IMR-90 (cell line): ENCODE measurements around the gene NOL12. TPM values are rescaled to one million over a fixed set of nuclear protein-coding genes. Genes with fewer than 3 reads are reported as not detected.
"Not testable (repeated sequence)": the region's sequence is repeated elsewhere in the genome, so short reads cannot be mapped to it uniquely, and the experiment has no call there.

Experiments
- ATAC-seq: fragments of 200-7000 bp; cut with Tn5 transposase; 2 replicates; pipeline ENCODE4 v1.9.1; 2020; ENCODE audit warnings: low read depth, mild to moderate bottlenecking, moderate library complexity
- BruUV-seq: library from RNA; stranded (reverse); fragments of 400-500 nt; replicated peaks from 2 replicates; lab custom pipeline; 2021; lab: Mats Ljungman, UMichigan
- CTCF ChIA-PET: fragments of 300-600 bp; formaldehyde crosslinking; extraction: SDS; loops from one replicate; lab custom pipeline; 2021; ENCODE audit warnings: antibody characterized with exemption; lab: Yijun Ruan, JAX
- POLR2A ChIA-PET: fragments of 300-600 bp; sonication (Branson Sonifier 250); formaldehyde crosslinking; loops from one replicate; lab custom pipeline; 2022; ENCODE audit warnings: antibody characterized with exemption; ENCODE audit not compliant: unreplicated experiment; lab: Charles Lee
- DNase-seq: peaks from one replicate; pipeline ENCODE4 v3.0.0; 2013
- H2AFZ ChIP-seq: replicated peaks from 2 replicates; pipeline ENCODE3; 2013; ENCODE audit warnings: low read length, mild to moderate bottlenecking; ENCODE audit not compliant: poor library complexity
- H2AK5ac ChIP-seq: 2 replicates; pipeline ENCODE4 v1.6.1; 2013; ENCODE audit warnings: low read depth, low read length, inconsistent platforms
- H2AK9ac ChIP-seq: replicated peaks from 2 replicates; pipeline ENCODE3; 2013; ENCODE audit warnings: mild to moderate bottlenecking, low read depth, low read length, moderate library complexity; ENCODE audit not compliant: poor library complexity
- H2BK120ac ChIP-seq: 2 replicates; pipeline ENCODE4 v1.6.1; 2013; ENCODE audit warnings: low read depth, low read length, inconsistent platforms
- H2BK15ac ChIP-seq: 3 replicates; pipeline ENCODE4 v1.6.1; 2013; ENCODE audit warnings: low read depth, low read length, inconsistent platforms
- H2BK20ac ChIP-seq: 2 replicates; pipeline ENCODE4 v1.6.1; 2013; ENCODE audit warnings: low read depth, mild to moderate bottlenecking, inconsistent platforms, low read length, moderate library complexity
- H2BK5ac ChIP-seq: 2 replicates; pipeline ENCODE4 v1.6.1; 2013; ENCODE audit warnings: mild to moderate bottlenecking, low read depth, low read length, inconsistent platforms; ENCODE audit not compliant: poor library complexity, severe bottlenecking
- H3K14ac ChIP-seq: replicated peaks from 2 replicates; pipeline ENCODE4 v1.6.1; 2013; ENCODE audit warnings: low read depth, low read length, inconsistent platforms
- H3K18ac ChIP-seq: 2 replicates; pipeline ENCODE4 v1.6.1; 2013; ENCODE audit warnings: low read depth, low read length, control low read depth
- H3K23ac ChIP-seq: 2 replicates; pipeline ENCODE4 v1.6.1; 2013; ENCODE audit warnings: low read depth, low read length, inconsistent platforms
- H3K27ac ChIP-seq: 2 replicates; pipeline ENCODE4 v1.5.1; 2013; ENCODE audit warnings: mild to moderate bottlenecking, control low read depth, low read length; ENCODE audit not compliant: insufficient read depth
- H3K27me3 ChIP-seq: 2 replicates; pipeline ENCODE4 v1.6.1; 2013; ENCODE audit warnings: low read length; ENCODE audit not compliant: control insufficient read depth, insufficient read depth
- H3K36me3 ChIP-seq: 2 replicates; pipeline ENCODE4 v1.6.1; 2013; ENCODE audit warnings: low read length, mixed read lengths; ENCODE audit not compliant: control insufficient read depth, insufficient read depth
- H3K4ac ChIP-seq: 2 replicates; pipeline ENCODE4 v1.6.1; 2013; ENCODE audit warnings: low read depth, low read length, inconsistent platforms
- H3K4me1 ChIP-seq: 2 replicates; pipeline ENCODE4 v1.6.1; 2013; ENCODE audit warnings: low read length, mixed read lengths; ENCODE audit not compliant: control insufficient read depth, insufficient read depth
- H3K4me2 ChIP-seq: 2 replicates; pipeline ENCODE4 v1.6.1; 2013; ENCODE audit warnings: low read depth, mild to moderate bottlenecking, control low read depth, low read length, moderate library complexity
- H3K4me3 ChIP-seq: 2 replicates; pipeline ENCODE4 v1.5.1; 2013; ENCODE audit warnings: low read depth, mild to moderate bottlenecking, control low read depth, low read length, moderate library complexity; ENCODE audit not compliant: insufficient read depth
- H3K56ac ChIP-seq: 2 replicates; pipeline ENCODE4 v1.6.1; 2013; ENCODE audit warnings: low read length, inconsistent platforms; ENCODE audit not compliant: insufficient read depth; ENCODE audit errors: extremely low read depth
- H3K79me1 ChIP-seq, 2 experiments: 2 replicates each; pipeline ENCODE4 v1.6.1; 2013; ENCODE audit warnings: low read length in 2 of 2, inconsistent platforms in 1 of 2, low read depth in 1 of 2
- H3K9ac ChIP-seq: 2 replicates; pipeline ENCODE4 v1.6.1; 2013; ENCODE audit warnings: low read depth, low read length, control low read depth
- H3K9me1 ChIP-seq: 2 replicates; pipeline ENCODE4 v1.6.1; 2013; ENCODE audit warnings: low read length, inconsistent platforms; ENCODE audit not compliant: insufficient read depth
- H3K9me3 ChIP-seq: 2 replicates; pipeline ENCODE4 v1.6.1; 2013; ENCODE audit warnings: low read length; ENCODE audit not compliant: control insufficient read depth, insufficient read depth
- H4K20me1 ChIP-seq: 2 replicates; pipeline ENCODE4 v1.6.1; 2013; ENCODE audit warnings: low read length, inconsistent platforms; ENCODE audit not compliant: insufficient read depth
- H4K5ac ChIP-seq: 2 replicates; pipeline ENCODE4 v1.6.1; 2013; ENCODE audit warnings: mild to moderate bottlenecking, low read depth, low read length, control low read depth
- H4K8ac ChIP-seq, 2 experiments: 2 replicates each; pipeline ENCODE4 v1.6.1; 2013; ENCODE audit warnings: low read depth in 2 of 2, low read length in 2 of 2, control low read depth in 1 of 2, inconsistent platforms in 1 of 2
- H4K91ac ChIP-seq: 2 replicates; pipeline ENCODE4 v1.6.1; 2013; ENCODE audit warnings: low read depth, low read length, inconsistent platforms; ENCODE audit not compliant: insufficient read depth
- WGBS, 2 experiments: methylation state at CpG; one replicate each; pipeline versions ENCODE4 v1.1.5 to v1.1.7; 2013; ENCODE audit warnings: missing lambda C conversion rate in 2 of 2; ENCODE audit not compliant: insufficient read length in 1 of 2; ENCODE audit errors: extremely low coverage in 2 of 2; 5-methylcytosine and 5-hydroxymethylcytosine counted together
- dilution Hi-C: fragments of 300-500 bp; cut with HindIII; formaldehyde crosslinking; loops from one replicate; pipeline ENCODE4 v1.14.3; 2018; ENCODE audit warnings: low sequenced_read_pairs; ENCODE audit not compliant: unreplicated experiment
- in situ Hi-C: fragments of 300-500 bp; cut with MboI; formaldehyde crosslinking; loops from 3 replicates; pipeline ENCODE4 v1.14.3; 2019; ENCODE audit warnings: low sequenced_read_pairs, inconsistent platforms, mixed read lengths
- intact Hi-C: fragments of 100-400 bp; cut with micrococcal nuclease; formaldehyde crosslinking; loops from 2 replicates; pipeline ENCODE4 v1.10.0; 2022
- polyA plus RNA-seq, 3 experiments: library from polyadenylated mRNA; depleted of rRNA; stranded (reverse); fragments of >200 nt; gene quantifications; 2 replicates each; pipeline ENCODE4 v1.2.3, GENCODE V29; 2012; ENCODE audit warnings: low replicate concordance in 1 of 3
- total RNA-seq: library from RNA; depleted of rRNA; stranded (reverse); fragments of >200 nt; gene quantifications from 2 replicates; pipeline ENCODE4 v1.2.3, GENCODE V29; 2012

Gene NOL12
- total and polyA plus RNA-seq, 2 of the 4 experiments (the other 2 are of a cell fraction): 16.0 to 25.6 TPM

GRCh38 chr22:37696260-37696656 lies 10.1 kb downstream of the NOL12 start:
- H3K79me1 ChIP-seq: peaks cover 0 to 18% of the 10 kb centered on the region in 2 experiments; a peak in 2 of 4 replicates
- H3K27ac ChIP-seq, H3K4me1 ChIP-seq, H3K9me3 ChIP-seq, in situ Hi-C loops, H4K5ac ChIP-seq, BruUV-seq, dilution Hi-C loops, H4K20me1 ChIP-seq, H4K91ac ChIP-seq, H3K18ac ChIP-seq, ATAC-seq, DNase-seq, H3K27me3 ChIP-seq, H2BK120ac ChIP-seq, H3K56ac ChIP-seq: not testable (repeated sequence)
- peak overlapping the region; percentile 58 for H3K4ac ChIP-seq
- H2AFZ ChIP-seq: peak overlapping the region; percentile 94
- peak overlapping the region; percentile 40; the same call in 1 of the 2 replicates for H3K9ac ChIP-seq
- peak overlapping the region; percentile 50 to 82; a peak in 3 of 4 replicates for H4K8ac ChIP-seq
- CTCF ChIA-PET: interaction anchor here (0.6 to 0.7 kb wide), 2 partner anchors 9 to 53 kb away, joined by 3 read pairs; no protein-coding TSS in a partner anchor
- H2BK15ac ChIP-seq: 0 out of 3 replicates have a peak overlapping the region, but pooled peaks have one; percentile 47
- peak overlapping the region; percentile 72; the same call in 1 of the 2 replicates for H3K23ac ChIP-seq
- H2BK20ac ChIP-seq: peak overlapping the region; percentile 3; the same call in 1 of the 2 replicates
- H2AK9ac ChIP-seq: peak overlapping the region; percentile 95
- peak overlapping the region; percentile 66 for H2AK5ac ChIP-seq
- H3K9me1 ChIP-seq: peaks cover 15% of the 10 kb centered on the region; the same call in 1 of the 2 replicates
- H3K36me3 ChIP-seq: peaks cover 11% of the 10 kb centered on the region
- peak overlapping the region; percentile 38 for H3K4me2 ChIP-seq
- H3K14ac ChIP-seq: peak overlapping the region; percentile 88
- peak overlapping the region; percentile 15 for H2BK5ac ChIP-seq
- intact Hi-C loops: loop anchor here (5.0 kb wide), 1 partner anchor 46 kb away; no protein-coding TSS in a partner anchor
- POLR2A ChIA-PET: interaction anchor here (0.6 kb wide), 1 partner anchor 8 kb away, joined by 10 read pairs; no protein-coding TSS in a partner anchor
- WGBS, 2 experiments: 16% methylated on average over 5 of the region's 13 CpGs; no CpG with 5 or more reads in 1 of the 2 experiments
- peak overlapping the region; percentile 11; the same call in 1 of the 2 replicates for H3K4me3 ChIP-seq
